ENCODE data around the gene PPARD.
"Not testable (repeated sequence)": the region's sequence is repeated elsewhere in the genome, so short reads cannot be mapped to it uniquely, and the experiment has no call there.

The PPARD gene

GRCh38 chr6:35386989-35387388 is 44.6 kb downstream of the PPARD start:
- DNase-seq = no peak

DNA sequence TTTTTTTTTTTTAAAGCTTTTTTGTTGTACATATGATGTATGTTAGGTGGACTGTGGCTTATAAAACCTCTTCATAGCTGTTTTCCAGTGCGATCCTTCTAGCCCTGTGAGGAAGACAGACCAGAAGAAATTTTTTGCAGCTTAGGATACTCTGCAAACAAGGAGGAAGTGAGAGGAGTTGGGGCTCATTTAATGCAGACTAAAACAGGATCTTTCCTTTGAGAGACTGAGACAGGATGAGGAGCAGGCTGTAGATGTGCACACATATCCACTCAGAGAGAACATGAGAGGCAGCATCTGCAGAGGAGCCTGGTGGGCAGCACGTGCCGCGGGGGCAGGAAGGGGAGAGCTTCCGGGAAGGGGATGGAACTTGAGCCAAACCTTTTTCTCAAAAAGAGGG is 45.7 kb downstream of the PPARD start:
- DNase-seq = no peak

DNA sequence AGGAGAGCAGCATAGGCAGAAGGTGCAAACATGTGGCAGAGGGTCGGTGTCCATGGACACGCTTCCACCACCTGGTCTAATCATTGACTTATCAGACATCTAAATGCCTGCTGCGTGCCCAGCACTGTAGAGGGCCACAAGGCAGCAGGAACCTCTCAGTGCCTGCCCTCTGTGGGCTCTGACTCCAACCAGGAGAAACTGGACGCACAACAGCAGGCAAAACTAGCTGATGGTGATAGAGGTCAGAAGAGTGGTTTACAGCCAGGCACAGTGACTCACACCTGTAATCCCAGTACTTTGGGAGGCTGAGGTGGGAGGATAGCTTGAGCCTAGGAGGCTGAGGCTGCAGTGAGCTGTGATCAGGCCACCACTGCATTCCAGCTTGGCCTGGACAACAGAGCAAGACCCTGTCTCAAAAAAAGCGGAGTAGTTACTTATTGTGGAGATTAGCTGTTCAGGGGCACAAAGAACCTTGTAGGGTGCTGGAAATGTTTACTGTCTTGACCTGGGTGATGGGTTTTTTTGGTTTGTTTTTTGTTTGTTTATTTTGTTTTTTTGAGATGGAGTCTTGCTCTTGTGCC is 46.5 kb downstream of the PPARD start:
- no peak for DNase-seq

DNA sequence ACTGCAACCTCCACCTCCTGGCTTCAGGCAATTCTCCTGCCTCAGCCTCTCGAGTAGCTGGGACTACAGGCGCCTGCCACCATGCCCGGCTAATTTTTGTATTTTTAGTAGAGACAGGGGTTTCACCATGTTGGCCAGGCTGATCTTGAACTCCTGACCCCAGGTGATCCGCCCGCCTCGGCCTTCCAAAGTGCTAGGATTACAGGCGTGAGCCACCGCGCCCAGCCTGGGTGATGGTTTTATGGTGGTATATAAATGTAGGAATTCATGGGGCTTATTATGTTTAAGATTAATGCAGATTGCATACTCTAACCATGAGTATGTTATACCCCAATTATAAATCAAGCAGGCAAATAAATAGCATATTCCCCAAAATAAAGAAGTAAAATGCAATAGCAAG is 47.0 kb downstream of the PPARD start:
- not testable (repeated sequence) for DNase-seq

- DNase-seq = no peak
Observed at GRCh38 chr6:35391240-35391968, 49.0 kb downstream of the PPARD start.

- no peak for DNase-seq
Observed at GRCh38 chr6:35392111-35392702, 49.8 kb downstream of the PPARD start.

GRCh38 chr6:35392773-35393672 is 50.7 kb downstream of the PPARD start:
- no peak for DNase-seq

- DNase-seq = no peak
Observed at GRCh38 chr6:35396991-35397390, 54.6 kb downstream of the PPARD start.

GRCh38 chr6:35397806-35398418 is 55.6 kb downstream of the PPARD start:
- DNase-seq = no peak

- no peak for DNase-seq
Observed at GRCh38 chr6:35398526-35398925, 56.2 kb downstream of the PPARD start.

GRCh38 chr6:35400111-35400510 is 57.8 kb downstream of the PPARD start:
- DNase-seq = no peak

DNA sequence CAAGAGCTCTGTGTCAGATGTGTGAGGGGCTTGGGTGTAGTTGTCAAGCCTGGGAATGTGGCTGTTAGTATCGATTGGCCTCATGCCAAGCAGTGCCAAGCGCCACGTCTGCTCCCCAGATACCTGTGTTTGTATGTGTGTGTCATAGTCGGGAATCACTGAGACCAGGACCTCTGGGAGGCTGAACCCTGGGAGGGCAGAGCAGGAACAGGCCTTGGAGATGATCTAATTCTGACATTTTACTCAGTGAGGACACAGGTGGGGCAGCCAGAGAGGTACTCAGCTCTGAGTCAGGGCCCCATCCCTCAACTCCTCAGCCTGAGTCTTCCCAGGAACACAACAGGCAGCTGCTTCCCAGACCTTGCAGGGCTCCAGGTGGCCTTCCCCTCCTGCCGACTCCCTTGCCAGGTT is 58.5 kb downstream of the PPARD start:
- no peak for DNase-seq

- no peak for DNase-seq
Observed at GRCh38 chr6:35401514-35401913, 59.2 kb downstream of the PPARD start.

DNA sequence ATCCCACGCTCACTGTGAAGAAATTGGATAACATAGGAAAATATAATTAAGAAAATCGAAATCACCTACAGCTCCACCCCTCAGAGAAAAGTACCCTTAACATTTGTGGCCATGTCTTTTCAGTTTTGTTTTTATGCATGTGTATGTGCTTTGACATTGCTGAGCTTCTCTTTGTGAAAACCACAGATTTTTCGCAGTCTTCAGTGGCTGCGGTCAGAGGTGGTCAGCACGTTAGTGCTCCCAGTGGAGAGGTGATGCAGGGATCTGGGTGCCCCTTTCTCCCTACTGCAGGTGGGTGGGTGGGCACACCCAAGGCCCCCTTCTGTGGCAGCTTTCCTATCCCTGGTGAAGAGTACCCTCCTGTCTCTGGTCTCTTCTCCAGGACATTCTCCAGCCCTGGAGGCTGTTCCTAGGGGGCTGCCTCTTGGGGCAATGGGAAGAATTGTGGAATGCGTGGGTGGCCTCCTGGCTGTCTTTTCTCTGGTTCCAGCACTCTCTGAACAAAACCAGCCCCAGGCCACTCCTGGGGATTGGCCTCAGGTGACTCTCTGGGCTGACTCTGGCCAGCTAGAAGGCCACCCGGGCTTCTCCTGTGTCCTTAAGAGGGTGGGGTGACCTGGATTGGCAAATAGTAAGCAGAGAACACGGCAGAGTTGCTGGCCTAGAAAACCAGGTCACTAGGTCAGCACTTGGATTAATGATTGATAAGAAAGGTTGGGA is 59.9 kb downstream of the PPARD start:
- no peak for DNase-seq

DNA sequence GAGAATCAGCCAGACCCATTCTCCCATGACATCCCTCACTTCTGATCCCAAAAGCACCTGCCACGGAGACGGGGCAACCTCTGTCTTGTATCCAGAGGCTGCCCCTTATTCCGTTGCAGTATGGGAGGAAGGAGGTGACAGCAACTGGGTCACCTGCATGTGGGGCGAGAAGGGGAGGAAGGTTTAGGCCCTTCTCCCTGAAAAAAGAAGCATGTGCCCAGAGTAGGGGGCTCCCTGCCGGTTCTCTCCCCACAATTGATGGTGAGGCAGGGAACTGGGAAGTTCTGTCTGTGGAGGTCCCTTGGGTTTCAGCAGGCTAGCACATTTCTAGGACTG is 60.5 kb downstream of the PPARD start:
- DNase-seq = no peak

GRCh38 chr6:35403544-35404442 is 61.4 kb downstream of the PPARD start:
- DNase-seq = no peak

DNA sequence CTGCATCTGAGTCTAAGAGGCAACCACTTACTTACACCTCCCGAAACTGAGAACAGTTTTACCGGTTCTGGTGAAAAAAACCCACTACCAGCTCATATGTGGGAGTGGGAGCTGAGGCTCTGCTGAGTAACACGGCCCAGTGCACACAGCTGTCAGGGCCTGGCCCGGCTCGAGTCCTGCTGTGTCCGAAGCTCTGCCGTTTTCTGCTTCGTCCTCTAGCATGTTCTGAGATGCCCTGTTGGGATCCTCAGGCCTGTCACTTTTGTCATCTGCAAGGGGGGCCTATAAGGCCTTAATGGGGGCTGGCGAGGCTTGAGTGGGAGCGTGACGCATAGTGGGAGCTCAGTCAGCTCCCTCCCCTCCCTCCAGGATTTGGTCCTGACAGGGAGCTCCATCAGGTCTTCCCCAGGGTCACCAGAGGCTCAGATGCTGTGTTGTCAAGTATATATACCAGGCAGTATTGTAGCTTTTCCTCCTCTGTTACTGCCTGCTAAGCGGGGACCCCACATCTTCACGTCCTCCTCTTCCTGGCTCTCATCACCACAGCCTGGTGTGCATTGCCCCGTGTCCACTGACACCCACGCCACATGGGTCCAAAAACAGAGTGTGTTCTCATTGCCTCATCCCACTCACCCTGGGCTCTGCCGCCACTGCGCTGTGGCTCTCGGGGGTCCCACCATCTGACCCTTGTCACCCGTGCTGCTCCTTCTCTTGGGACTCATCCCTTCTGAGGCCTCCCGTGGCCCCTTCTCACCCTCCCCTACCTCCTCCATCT is 64.5 kb downstream of the PPARD start:
- DNase-seq = no peak

- DNase-seq = no peak
Observed at GRCh38 chr6:35409245-35409644, 66.9 kb downstream of the PPARD start.

- no peak for DNase-seq
Observed at GRCh38 chr6:35410131-35410530, 67.8 kb downstream of the PPARD start.

DNA sequence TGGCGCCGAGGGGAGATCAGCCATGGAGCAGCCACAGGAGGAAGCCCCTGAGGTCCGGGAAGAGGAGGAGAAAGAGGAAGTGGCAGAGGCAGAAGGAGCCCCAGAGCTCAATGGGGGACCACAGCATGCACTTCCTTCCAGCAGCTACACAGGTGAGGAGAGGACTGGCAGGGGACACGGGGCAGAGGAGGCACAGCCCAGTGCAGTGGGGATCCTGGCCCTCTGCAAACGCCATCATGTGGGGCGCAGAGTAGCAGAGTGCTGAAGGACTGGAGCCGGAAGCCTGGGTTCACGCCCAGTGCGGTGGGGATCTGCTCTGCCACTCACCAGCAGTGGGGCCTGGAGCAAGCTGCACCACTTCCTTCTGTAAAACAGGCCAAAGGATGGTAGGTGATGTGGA is 68.7 kb downstream of the PPARD start:
- no peak for DNase-seq

- no peak for DNase-seq
Observed at GRCh38 chr6:35412102-35412501, 69.7 kb downstream of the PPARD start.

Data from NCI-H1436 (cell line).